ENCODE data around the gene HSD3B1. TPM values are rescaled to one million over a fixed set of nuclear protein-coding genes. Genes with fewer than 3 reads are reported as not detected.

The HSD3B1 gene
- total and polyA plus RNA-seq, 9 of the 15 experiments (the other 6 are each of a cell fraction or from before 2014, with no cell fraction given), result not detected

- TF ChIP-seq SAFB (IDR thresholded peaks at IDR 0.05; ENCODE audit: borderline replicate concordance, low read depth, low read length) (no peak), ZNF174 (CRISPR knock-in tag; IDR thresholded peaks at IDR 0.05) (no peak), SMAD2 (IDR thresholded peaks at IDR 0.05; ENCODE audit: low read depth, low read length) (no peak)
These were observed 14.2 kb upstream of the HSD3B1 start (continued) for GRCh38 chr1:119492763-119493162.

- WGBS (ENCODE audit: insufficient coverage, low coverage, missing lambda C conversion rate), result 1% methylated on average over 4 of the region's 4 CpGs
- Histone ChIP-seq H3K9me1 (ENCODE audit: control insufficient read depth, insufficient read depth, low read length) (no peaks in the 10 kb centered on the region), H4K20me1 (replicated peaks; ENCODE audit: control insufficient read depth, insufficient read depth, low read length) (no peaks in the 10 kb centered on the region), H3K4me3 (no peak overlapping the region), H3K36me3 (ENCODE audit: control insufficient read depth, insufficient read depth, low read length) (no peaks in the 10 kb centered on the region), H3K79me2 (ENCODE audit: control insufficient read depth, insufficient read depth, low read length) (no peaks in the 10 kb centered on the region), H3K27me3 (ENCODE audit: control insufficient read depth in 2 of 2, insufficient read depth in 2 of 2, low read length in 2 of 2) (no peaks in the 10 kb centered on the region), H3K4me1 (replicated peaks in 1 of 2; ENCODE audit: control insufficient read depth in 2 of 2, insufficient read depth in 2 of 2, low read length in 2 of 2) (no peaks in the 10 kb centered on the region), H3K27ac (ENCODE audit: extremely low read depth, low read depth, low read length) (no peak overlapping the region), H2AFZ (ENCODE audit: low read depth, low read length) (no peak overlapping the region), H3K9me3 (replicated peaks; ENCODE audit: control insufficient read depth, insufficient read depth, low read depth, low read length) (no peaks in the 10 kb centered on the region), H3K9ac (ENCODE audit: insufficient read depth in 1 of 2, low read depth in 2 of 2, low read length in 2 of 2) (no peak overlapping the region), H3K4me2 (ENCODE audit: insufficient read depth, low read length) (no peak overlapping the region)
- BruUV-seq (replicated peaks), result no TSS peak
- FAIRE-seq (no peak), DNase-seq (ENCODE audit: extremely low read depth in 1 of 4, low spot score in 3 of 4) (no peak), ATAC-seq (no peak)
- in situ Hi-C loops (cut with MboI) (no loop called here), intact Hi-C loops (cut with micrococcal nuclease) (no loop called here)
- CTCF ChIA-PET (ENCODE audit: low intra/inter-chr PET ratio), result no interaction called here
- POLR2A ChIA-PET, result interaction anchor here (0.7 kb wide), 1 partner anchor 202 kb away, joined by 3 read pairs; no protein-coding TSS in a partner anchor
- no peak for TF ChIP-seq RBFOX2 (IDR thresholded peaks at IDR 0.05; ENCODE audit: low read depth, low read length)
- no peak for TF ChIP-seq E2F5 (CRISPR knock-in tag; IDR thresholded peaks at IDR 0.05)
- no peak for TF ChIP-seq RFX7 (CRISPR knock-in tag; IDR thresholded peaks at IDR 0.05)
- no peak for TF ChIP-seq ZNF121 (CRISPR knock-in tag; conservative IDR thresholded peaks at IDR 0.05)
- TF ChIP-seq ZC3H4 (CRISPR knock-in tag; IDR thresholded peaks at IDR 0.05; ENCODE audit: borderline replicate concordance), result no peak
- TF ChIP-seq GATAD2A (IDR thresholded peaks at IDR 0.05), result no peak
- no peak for TF ChIP-seq PHB2 (IDR thresholded peaks at IDR 0.05; ENCODE audit: low read depth)
- no peak for TF ChIP-seq REST (IDR thresholded peaks at IDR 0.05; ENCODE audit: borderline replicate concordance)
- TF ChIP-seq REST (CRISPR knock-in tag; IDR thresholded peaks at IDR 0.05; ENCODE audit: low read depth), result no peak
- TF ChIP-seq ZNF224 (CRISPR knock-in tag; IDR thresholded peaks at IDR 0.05), result no peak
- no peak for TF ChIP-seq RUNX1 (IDR thresholded peaks at IDR 0.05; ENCODE audit: low read depth)
These were observed 2.2 kb upstream of the HSD3B1 start for GRCh38 chr1:119504831-119505230.
